PC-9 (cell line): ENCODE data around the gene LRG1. TPM values are rescaled to one million over a fixed set of nuclear protein-coding genes. Genes with fewer than 3 reads are reported as not detected.

Experiments used
- BruUV-seq: library from RNA; stranded (reverse); fragments of 400-500 nt; replicated peaks from 2 replicates; lab custom pipeline; 2021; lab: Mats Ljungman, UMichigan
- CTCF ChIA-PET: fragments of 300-600 bp; sonication (Branson Sonifier 250); formaldehyde crosslinking; loops from one replicate; lab custom pipeline; 2022; ENCODE audit warnings: antibody characterized with exemption; lab: Charles Lee
- POLR2A ChIA-PET: fragments of 300-600 bp; sonication (Branson Sonifier 250); formaldehyde crosslinking; loops from one replicate; lab custom pipeline; 2022; ENCODE audit warnings: antibody characterized with exemption; ENCODE audit not compliant: unreplicated experiment; lab: Charles Lee
- DNase-seq, 2 experiments: peaks; one replicate each; pipeline versions ENCODE4 v3.0.0 to v3.0.0-alpha.2; 2015 to 2022; ENCODE audit warnings: mixed read lengths in 1 of 2
- H2AFZ ChIP-seq: fragments of 200-600 bp; sonication (generic); 2 replicates; pipeline ENCODE4 v1.8.1; 2017; ENCODE audit warnings: antibody characterized with exemption
- H3F3A ChIP-seq: fragments of 200-600 bp; sonication (generic); 2 replicates; pipeline ENCODE4 v1.8.1; 2017; ENCODE audit warnings: antibody characterized with exemption, mild to moderate bottlenecking, low read depth; ENCODE audit not compliant: insufficient read depth
- H3K27ac ChIP-seq: fragments of 200-600 bp; sonication (generic); 2 replicates; pipeline ENCODE4 v1.6.1; 2016; ENCODE audit warnings: mixed run types
- H3K27me3 ChIP-seq: fragments of 200-600 bp; sonication (generic); 2 replicates; pipeline ENCODE4 v1.6.1; 2016; ENCODE audit warnings: low read depth, mixed run types; ENCODE audit not compliant: insufficient read depth
- H3K36me3 ChIP-seq: fragments of 200-600 bp; sonication (generic); 2 replicates; pipeline ENCODE4 v1.6.1; 2016; ENCODE audit warnings: low read depth, mixed run types
- H3K4me1 ChIP-seq: fragments of 200-600 bp; sonication (generic); replicated peaks from 2 replicates; pipeline ENCODE4 v1.6.1; 2016; ENCODE audit warnings: mixed run types; ENCODE audit not compliant: insufficient read depth
- H3K4me2 ChIP-seq: fragments of 200-600 bp; sonication (generic); 2 replicates; pipeline ENCODE4 v1.6.1; 2017; ENCODE audit warnings: mixed run types
- H3K4me3 ChIP-seq: fragments of 200-600 bp; sonication (generic); 2 replicates; pipeline ENCODE4 v1.6.1; 2016; ENCODE audit warnings: mixed run types
- H3K79me2 ChIP-seq: fragments of 200-600 bp; sonication (generic); 2 replicates; pipeline ENCODE4 v1.6.1; 2017; ENCODE audit warnings: low read depth, mixed run types
- H3K9me2 ChIP-seq: fragments of 200-600 bp; sonication (generic); 2 replicates; pipeline ENCODE4 v1.8.1; 2017; ENCODE audit warnings: mild to moderate bottlenecking; ENCODE audit not compliant: insufficient read depth
- H3K9me3 ChIP-seq: fragments of 200-600 bp; sonication (generic); 2 replicates; pipeline ENCODE4 v1.8.1; 2016; ENCODE audit warnings: low read depth; ENCODE audit not compliant: insufficient read depth
- H4K20me1 ChIP-seq: fragments of 200-600 bp; sonication (generic); 2 replicates; pipeline ENCODE4 v1.8.1; 2017; ENCODE audit not compliant: insufficient read depth
- CTCF ChIP-seq: fragments of 200-600 bp; sonication (generic); conservative IDR thresholded peaks from 2 replicates; pipeline ENCODE4 v1.6.1; 2017; ENCODE audit warnings: mixed run types, antibody characterized with exemption, mild to moderate bottlenecking, moderate library complexity
- EZH2 ChIP-seq: fragments of 200-600 bp; sonication (generic); IDR thresholded peaks from 2 replicates; pipeline ENCODE4 v1.8.0; 2017; ENCODE audit warnings: antibody characterized with exemption, low read depth
- intact Hi-C: fragments of 100-400 bp; cut with micrococcal nuclease; formaldehyde crosslinking; loops from one replicate; pipeline ENCODE4 v1.10.0; 2022; ENCODE audit not compliant: unreplicated experiment
- total RNA-seq: library from RNA; stranded (reverse); gene quantifications from 2 replicates; pipeline ENCODE4 v1.2.3, GENCODE V29; 2021

LRG1 gene
- total RNA-seq, 1 experiment from 2014 or later: 25.6 TPM

GRCh38 chr19:4519521-4520277 lies 20.1 kb downstream of the LRG1 start:
- Histone ChIP-seq H3K9me3 (no peaks in the 10 kb centered on the region), H3K27ac (no peak overlapping the region), H3K9me2 (no peaks in the 10 kb centered on the region), H3K4me3 (no peak overlapping the region), H2AFZ (no peak overlapping the region), H3K27me3 (no peaks in the 10 kb centered on the region), H3F3A (peaks cover 12% of the 10 kb centered on the region; the same call in 1 of the 2 replicates), H3K4me1 (peaks cover 43% of the 10 kb centered on the region), H4K20me1 (no peaks in the 10 kb centered on the region), H3K36me3 (no peaks in the 10 kb centered on the region), H3K4me2 (no peak overlapping the region), H3K79me2 (no peaks in the 10 kb centered on the region)
- intact Hi-C loops: loop anchor here (5.0 kb wide), 1 partner anchor 118 kb away; the partner anchor contains the start of gene TNFAIP8L1
- ChIA-PET CTCF (no interaction called here), POLR2A (no interaction called here)
- no TSS peak for BruUV-seq
- DNase-seq: no peak
- TF ChIP-seq EZH2 (no peak), CTCF (no peak)

GRCh38 chr19:4519172-4519496 lies 20.7 kb downstream of the LRG1 start:
- H3K4me1 ChIP-seq: peaks cover 43% of the 10 kb centered on the region
- H3K27me3 ChIP-seq: no peaks in the 10 kb centered on the region
- POLR2A ChIA-PET: no interaction called here
- no peaks in the 10 kb centered on the region for H4K20me1 ChIP-seq
- H2AFZ ChIP-seq: 0 out of 2 replicates have a peak overlapping the region, but pooled peaks have one; percentile 48
- no peak overlapping the region for H3K4me3 ChIP-seq
- H3K36me3 ChIP-seq: no peaks in the 10 kb centered on the region
- H3K27ac ChIP-seq: peak overlapping the region; percentile 80
- CTCF ChIA-PET: no interaction called here
- no peaks in the 10 kb centered on the region for H3K9me3 ChIP-seq
- no peaks in the 10 kb centered on the region for H3K79me2 ChIP-seq
- BruUV-seq: no TSS peak
- no peaks in the 10 kb centered on the region for H3K9me2 ChIP-seq
- peak overlapping the region; percentile 75 for H3K4me2 ChIP-seq
- intact Hi-C loops: no loop called here
- no peak for DNase-seq
- peaks cover 12% of the 10 kb centered on the region; the same call in 1 of the 2 replicates for H3F3A ChIP-seq
- TF ChIP-seq EZH2 (no peak), CTCF (no peak)

GRCh38 chr19:4518345-4519171 lies 21.3 kb downstream of the LRG1 start, which contains the start of gene PLIN4:
PLIN4 (minus strand) TSS chr19:4518486; CDS start chr19:4518272, 214 bp downstream.
- H3K4me3 ChIP-seq: peak within 1 kb of the TSS; percentile 18; the same call in 1 of the 2 replicates
- CTCF ChIA-PET: no interaction called here

More at GRCh38 chr19:4518345-4519171, 21.3 kb downstream of the LRG1 start, which contains the start of gene PLIN4:
- no peaks in the 10 kb centered on the region for H3K79me2 ChIP-seq
- intact Hi-C loops: no loop called here
- H3F3A ChIP-seq: peaks cover 12% of the 10 kb centered on the region; the same call in 1 of the 2 replicates
- 0 out of 2 replicates have a peak within 1 kb of the TSS, but pooled peaks have one; percentile 48 for H2AFZ ChIP-seq
- peak within 1 kb of the TSS; percentile 80 for H3K27ac ChIP-seq
- no peaks in the 10 kb centered on the region for H3K36me3 ChIP-seq
- peak; percentile 58 to 62 for DNase-seq
- no peaks in the 10 kb centered on the region for H4K20me1 ChIP-seq
- no peaks in the 10 kb centered on the region for H3K9me3 ChIP-seq
- no TSS peak for BruUV-seq
- TF ChIP-seq EZH2 (no peak), CTCF (no peak)
- H3K4me2 ChIP-seq: peak within 1 kb of the TSS; percentile 75
- H3K4me1 ChIP-seq: peaks cover 43% of the 10 kb centered on the region
- POLR2A ChIA-PET: interaction anchor here (0.5 kb wide), 1 partner anchor 39 kb away, joined by 24 read pairs; no protein-coding TSS in a partner anchor
- H3K27me3 ChIP-seq: no peaks in the 10 kb centered on the region
- no peaks in the 10 kb centered on the region for H3K9me2 ChIP-seq
